ENCODE data around the gene CRISP2. TPM values are rescaled to one million over a fixed set of nuclear protein-coding genes. Genes with fewer than 3 reads are reported as not detected.
"Not testable (repeated sequence)": the region's sequence is repeated elsewhere in the genome, so short reads cannot be mapped to it uniquely, and the experiment has no call there.

CRISP2 gene
- total and polyA plus RNA-seq, 7 donors = not detected

DNA sequence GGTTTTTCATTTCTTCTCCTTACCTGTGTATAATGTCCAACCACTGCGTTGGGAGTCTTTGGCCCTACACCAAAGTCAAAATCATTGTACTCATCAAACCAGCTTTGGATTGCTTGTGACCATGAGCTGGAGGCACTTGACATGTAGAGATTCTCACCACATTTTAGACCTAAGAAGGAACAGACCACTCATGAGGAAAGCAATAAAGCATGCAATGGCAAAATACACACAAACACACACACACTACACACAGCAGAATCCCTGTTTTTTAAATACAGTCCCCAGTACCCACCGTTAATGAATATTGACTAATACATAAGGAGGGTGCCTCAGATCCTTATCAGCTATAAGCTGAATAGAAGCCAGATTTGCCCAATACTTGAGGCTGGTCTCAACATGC is 20.3 kb upstream of the CRISP2 start:
- H3K27ac ChIP-seq = no peak overlapping the region
- H3K27me3 ChIP-seq (ENCODE audit: insufficient read depth in 3 of 3, low read length in 2 of 3) = no peaks in the 10 kb centered on the region
- no peak overlapping the region for H3K4me3 ChIP-seq
- H3K36me3 ChIP-seq (ENCODE audit: insufficient read depth in 1 of 2, low read depth in 1 of 2) = no peaks in the 10 kb centered on the region
- intact Hi-C loops (cut with DNase I) = no loop called here
- 45 to 78% (median 68%) methylated on average over 2 of the region's 2 CpGs for WGBS, 3 donors
- ATAC-seq (no peak), DNase-seq (no peak)
- no peaks in the 10 kb centered on the region for H3K9me3 ChIP-seq
- H3K4me1 ChIP-seq = no peaks in the 10 kb centered on the region
- TF ChIP-seq CTCF (IDR thresholded peaks at IDR 0.05) = no peak

DNA sequence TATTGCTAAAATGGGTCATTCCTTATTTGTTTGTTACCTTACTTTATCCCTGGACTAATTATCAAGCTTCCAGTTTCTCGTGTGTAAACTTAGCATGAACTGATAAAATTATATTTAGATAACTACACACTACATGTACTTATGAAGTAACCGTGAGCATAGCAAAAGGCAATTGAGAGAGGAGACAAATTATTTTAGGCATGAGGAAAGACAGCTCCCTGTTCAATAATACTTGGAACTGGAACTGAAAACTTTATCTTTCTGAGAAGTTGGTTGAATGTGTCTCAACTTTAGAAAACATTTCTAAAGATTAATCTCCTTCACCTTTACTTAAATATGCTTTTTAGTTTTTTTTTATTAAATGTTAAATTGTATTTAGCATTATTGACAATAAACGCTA is 19.4 kb upstream of the CRISP2 start:
- H3K27ac ChIP-seq = no peak overlapping the region
- no peaks in the 10 kb centered on the region for H3K4me1 ChIP-seq
- no peaks in the 10 kb centered on the region for H3K27me3 ChIP-seq (ENCODE audit: insufficient read depth in 3 of 3, low read length in 2 of 3)
- 82 to 86% (median 83%) methylated on average over 3 of the region's 3 CpGs for WGBS, 3 donors
- DNase-seq (no peak), ATAC-seq (no peak)
- intact Hi-C loops (cut with DNase I) = no loop called here
- no peaks in the 10 kb centered on the region for H3K36me3 ChIP-seq (ENCODE audit: insufficient read depth in 1 of 2, low read depth in 1 of 2)
- H3K9me3 ChIP-seq = no peaks in the 10 kb centered on the region
- TF ChIP-seq CTCF (IDR thresholded peaks at IDR 0.05) = no peak
- H3K4me3 ChIP-seq = no peak overlapping the region

DNA sequence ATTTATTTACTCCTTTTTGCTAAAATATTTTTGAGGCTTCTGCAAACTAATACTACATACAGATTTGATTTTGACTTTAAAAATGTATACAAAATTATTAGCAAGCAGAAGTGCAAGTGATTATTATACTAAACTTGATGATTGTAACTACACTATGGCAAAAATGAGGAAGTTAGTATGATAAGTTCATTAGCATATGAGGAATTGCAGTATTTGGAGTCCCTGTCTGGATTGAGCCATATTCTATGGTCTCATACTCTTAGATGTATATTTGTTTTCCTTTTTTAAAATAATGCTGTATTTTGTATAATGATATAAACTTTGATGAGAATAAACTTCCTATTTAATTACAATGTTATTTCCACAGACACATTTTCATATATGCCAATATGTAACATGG is 16.9 kb upstream of the CRISP2 start:
- no peaks in the 10 kb centered on the region for H3K4me1 ChIP-seq
- DNase-seq (no peak), ATAC-seq (no peak)
- intact Hi-C loops (cut with DNase I) = no loop called here
- no peaks in the 10 kb centered on the region for H3K36me3 ChIP-seq (ENCODE audit: insufficient read depth in 1 of 2, low read depth in 1 of 2)
- H3K27me3 ChIP-seq (ENCODE audit: insufficient read depth in 3 of 3, low read length in 2 of 3) = no peaks in the 10 kb centered on the region
- H3K4me3 ChIP-seq = no peak overlapping the region
- no peak overlapping the region for H3K27ac ChIP-seq
- no peaks in the 10 kb centered on the region for H3K9me3 ChIP-seq
- TF ChIP-seq CTCF (IDR thresholded peaks at IDR 0.05) = no peak

DNA sequence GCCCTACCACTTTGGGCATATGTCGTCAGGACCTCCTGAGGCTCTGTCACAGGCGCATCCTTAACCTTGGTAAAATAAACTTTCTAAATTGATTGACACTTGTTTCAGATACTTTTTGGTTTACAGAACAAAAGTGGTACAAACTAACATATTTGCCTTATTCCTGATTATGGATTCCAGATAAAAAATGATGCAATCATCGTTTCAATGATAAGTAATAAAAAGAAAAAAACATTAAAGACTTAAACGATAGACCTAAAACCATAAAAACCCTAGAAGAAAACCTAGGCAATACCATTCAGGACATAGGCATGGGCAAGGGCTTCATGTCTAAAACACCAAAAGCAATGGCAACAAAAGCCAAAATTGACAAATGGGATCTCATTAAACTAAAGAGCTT is 10.6 kb upstream of the CRISP2 start:
- DNase-seq; H3K9me3 ChIP-seq; H3K4me1 ChIP-seq; intact Hi-C loops (cut with DNase I); H3K36me3 ChIP-seq (ENCODE audit: insufficient read depth in 1 of 2, low read depth in 1 of 2); H3K27me3 ChIP-seq (ENCODE audit: insufficient read depth in 3 of 3, low read length in 2 of 3); H3K27ac ChIP-seq; ATAC-seq; H3K4me3 ChIP-seq: not testable (repeated sequence)
- 61 to 88% (median 79%) methylated on average over 4 of the region's 4 CpGs for WGBS, 3 donors

- Histone ChIP-seq H3K27me3 (ENCODE audit: insufficient read depth in 3 of 3, low read length in 2 of 3) (no peaks in the 10 kb centered on the region), H3K9me3 (peaks cover 2% of the 10 kb centered on the region), H3K4me3 (no peak overlapping the region), H3K4me1 (no peaks in the 10 kb centered on the region), H3K27ac (no peak overlapping the region), H3K36me3 (ENCODE audit: insufficient read depth in 1 of 2, low read depth in 1 of 2) (no peaks in the 10 kb centered on the region)
- no peak for ATAC-seq
- WGBS, 3 donors = 31 to 38% (median 32%) methylated on average over 2 of the region's 2 CpGs
- DNase-seq = no peak
- no peak for TF ChIP-seq CTCF (IDR thresholded peaks at IDR 0.05)
- intact Hi-C loops (cut with DNase I) = no loop called here
Measured at GRCh38 chr6:49721297-49721696, 8.0 kb upstream of the CRISP2 start.
